OCI-LY1 (cell line): Measurements from ENCODE around the gene THNSL1.

Source experiments
- CTCF ChIP-seq: fragments of 200-600 bp; sonication (generic), shearing (Covaris generic); IDR thresholded peaks from 2 replicates; pipeline ENCODE4 v1.5.1; 2017; ENCODE audit warnings: mild to moderate bottlenecking, antibody characterized with exemption, low read length, moderate library complexity, mixed read lengths
- EZH2 ChIP-seq: fragments of 200-600 bp; sonication (generic), shearing (Covaris generic); IDR thresholded peaks from 2 replicates; pipeline ENCODE4 v1.8.0; 2017; ENCODE audit warnings: borderline replicate concordance, mixed run types, mild to moderate bottlenecking, antibody characterized with exemption, low read length, moderate library complexity, mixed read lengths

GRCh38 chr10:25016376-25017153, at the start of gene THNSL1:
- TF ChIP-seq CTCF: no peak
- TF ChIP-seq EZH2: no peak
